ENCODE data around the gene RAB1B.
A peak's percentile ranks its signal among the peaks of the same experiment; 100 is the strongest.
"Not testable (repeated sequence)": the region's sequence is repeated elsewhere in the genome, so short reads cannot be mapped to it uniquely, and the experiment has no call there.

The RAB1B gene

GRCh38 chr11:66267379-66268243 lies 828 bp upstream of the RAB1B start:
- peak; percentile 62 for DNase-seq

- no peak for DNase-seq
These were observed 790 bp downstream of the RAB1B start for GRCh38 chr11:66268952-66269905.

- no peak for DNase-seq
These were observed 3.4 kb downstream of the RAB1B start for GRCh38 chr11:66271816-66272215.

GRCh38 chr11:66272596-66272995 lies 4.2 kb downstream of the RAB1B start:
- no peak for DNase-seq

- DNase-seq, result no peak
These were observed 5.8 kb downstream of the RAB1B start for GRCh38 chr11:66274219-66274618.

- no peak for DNase-seq
These were observed 7.0 kb downstream of the RAB1B start for GRCh38 chr11:66275396-66275795.

DNA sequence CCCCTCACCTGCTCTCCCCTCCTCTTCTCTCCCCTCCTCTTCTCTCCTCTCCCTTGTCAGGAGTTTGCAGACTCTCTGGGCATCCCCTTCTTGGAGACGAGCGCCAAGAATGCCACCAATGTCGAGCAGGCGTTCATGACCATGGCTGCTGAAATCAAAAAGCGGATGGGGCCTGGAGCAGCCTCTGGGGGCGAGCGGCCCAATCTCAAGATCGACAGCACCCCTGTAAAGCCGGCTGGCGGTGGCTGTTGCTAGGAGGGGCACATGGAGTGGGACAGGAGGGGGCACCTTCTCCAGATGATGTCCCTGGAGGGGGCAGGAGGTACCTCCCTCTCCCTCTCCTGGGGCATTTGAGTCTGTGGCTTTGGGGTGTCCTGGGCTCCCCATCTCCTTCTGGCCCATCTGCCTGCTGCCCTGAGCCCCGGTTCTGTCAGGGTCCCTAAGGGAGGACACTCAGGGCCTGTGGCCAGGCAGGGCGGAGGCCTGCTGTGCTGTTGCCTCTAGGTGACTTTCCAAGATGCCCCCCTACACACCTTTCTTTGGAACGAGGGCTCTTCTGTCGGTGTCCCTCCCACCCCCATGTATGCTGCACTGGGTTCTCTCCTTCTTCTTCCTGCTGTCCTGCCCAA lies 7.7 kb downstream of the RAB1B start:
- no peak for DNase-seq

- not testable (repeated sequence) for DNase-seq
These were observed 8.2 kb downstream of the RAB1B start for GRCh38 chr11:66276619-66277018.

DNA sequence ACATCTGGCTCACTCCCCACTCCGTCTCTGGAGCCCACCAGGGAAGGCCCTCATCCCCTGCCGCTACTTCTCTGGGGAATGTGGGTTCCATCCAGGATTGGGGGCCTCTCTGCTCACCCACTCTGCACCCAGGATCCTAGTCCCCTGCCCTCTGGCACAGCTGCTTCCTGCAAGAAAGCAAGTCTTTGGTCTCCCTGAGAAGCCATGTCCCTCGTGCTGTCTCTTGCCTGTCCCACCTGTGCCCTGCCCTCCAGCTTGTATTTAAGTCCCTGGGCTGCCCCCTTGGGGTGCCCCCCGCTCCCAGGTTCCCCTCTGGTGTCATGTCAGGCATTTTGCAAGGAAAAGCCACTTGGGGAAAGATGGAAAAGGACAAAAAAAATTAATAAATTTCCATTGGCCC lies 8.6 kb downstream of the RAB1B start:
- DNase-seq, result not testable (repeated sequence)

GRCh38 chr11:66277471-66278362 lies 9.3 kb downstream of the RAB1B start, which contains the start of gene CNIH2:
CNIH2 (plus strand) TSS chr11:66278175; CDS start chr11:66278457, 282 bp downstream.
- no peak for DNase-seq

- no peak for DNase-seq
These were observed 10.1 kb downstream of the RAB1B start for GRCh38 chr11:66278363-66279091.

- no peak for DNase-seq
These were observed 10.8 kb downstream of the RAB1B start for GRCh38 chr11:66279092-66279734.

- no peak for DNase-seq
These were observed 12.0 kb downstream of the RAB1B start for GRCh38 chr11:66280428-66280827.

- DNase-seq, result no peak
These were observed 12.6 kb downstream of the RAB1B start for GRCh38 chr11:66281001-66281400.

- no peak for DNase-seq
These were observed 13.5 kb downstream of the RAB1B start for GRCh38 chr11:66281776-66282467.

DNA sequence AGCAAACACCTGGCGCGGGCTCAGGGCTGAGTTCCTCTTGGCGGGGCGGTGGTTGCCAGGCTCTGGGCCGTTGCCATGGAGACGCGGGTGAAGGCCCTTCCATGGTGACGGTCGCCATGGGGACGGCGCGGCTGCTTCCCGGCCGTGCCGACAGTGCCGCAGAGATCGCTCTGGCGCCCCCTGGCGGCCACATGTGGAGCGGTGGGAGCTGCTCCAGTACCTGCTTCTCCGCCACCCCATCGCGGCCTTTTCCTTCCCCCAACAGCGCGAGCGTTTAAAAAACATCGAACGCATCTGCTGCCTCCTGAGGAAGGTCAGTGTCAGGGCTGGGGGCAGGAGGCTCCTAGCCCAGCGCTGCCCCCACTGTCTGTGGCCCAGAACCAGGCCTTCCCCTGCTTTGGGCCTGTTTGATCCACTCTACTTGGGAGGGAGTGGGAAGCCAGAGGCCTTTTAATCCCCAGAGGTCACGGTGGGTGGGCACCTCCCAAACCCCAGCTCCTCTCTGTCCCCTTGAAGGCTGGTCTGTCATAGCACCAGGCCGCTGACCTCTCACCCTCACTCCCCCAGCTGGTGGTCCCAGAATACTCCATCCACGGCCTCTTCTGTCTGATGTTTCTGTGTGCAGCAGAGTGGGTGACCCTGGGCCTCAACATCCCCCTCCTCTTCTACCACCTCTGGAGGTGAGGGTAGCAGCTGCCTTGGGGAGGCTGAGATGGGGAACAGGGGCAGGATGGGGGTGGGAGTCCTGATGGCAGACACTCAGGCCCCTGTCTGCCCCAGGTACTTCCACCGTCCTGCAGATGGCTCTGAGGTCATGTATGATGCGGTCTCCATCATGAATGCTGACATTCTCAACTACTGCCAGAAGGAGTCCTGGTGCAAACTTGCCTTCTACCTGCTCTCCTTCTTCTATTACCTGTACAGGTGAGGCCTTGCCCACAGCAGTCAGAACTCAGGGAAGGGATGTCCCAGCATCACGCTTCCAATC lies 14.3 kb downstream of the RAB1B start:
- DNase-seq, result peak; percentile 99

DNA sequence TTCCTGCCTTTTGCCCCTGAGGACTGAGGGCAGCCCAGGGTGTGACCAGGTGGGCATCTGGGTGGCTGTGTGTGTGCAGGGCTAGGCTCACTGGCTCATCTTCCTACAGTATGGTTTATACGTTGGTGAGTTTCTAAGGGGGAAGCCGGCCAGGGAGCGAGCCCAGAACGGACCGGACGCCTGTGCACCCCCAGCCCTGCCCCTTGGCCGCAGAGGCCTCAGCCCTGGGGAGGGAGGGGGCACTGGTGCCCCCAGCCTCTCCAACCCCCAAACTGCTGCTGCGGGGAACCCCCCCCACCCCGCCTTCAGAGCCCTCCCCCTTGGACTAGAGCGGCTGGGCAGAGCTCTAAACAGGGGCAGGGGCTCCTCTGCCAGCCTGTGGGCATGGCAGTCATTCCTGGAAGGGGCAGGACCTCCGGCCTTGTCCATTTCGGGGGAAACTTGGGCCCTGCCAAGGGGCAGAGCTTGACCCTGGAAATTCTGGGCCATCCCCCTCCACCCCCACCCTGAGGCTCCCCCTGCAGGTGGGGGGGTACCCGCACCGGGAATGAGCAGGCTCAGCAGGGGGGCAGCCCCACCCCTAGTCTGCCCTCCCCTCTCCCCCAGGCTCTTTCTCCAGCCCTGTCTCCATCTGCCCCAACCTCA lies 15.1 kb downstream of the RAB1B start:
- no peak for DNase-seq

GRCh38 chr11:66284526-66285078 lies 16.2 kb downstream of the RAB1B start:
- DNase-seq, result no peak

Measured in NCI-H510A (cell line).